Stomach (tissue), 9 donors: ENCODE data around the gene LOXHD1. TPM values are rescaled to one million over a fixed set of nuclear protein-coding genes. Genes with fewer than 3 reads are reported as not detected.

Source experiments
- DNase-seq, 2 donors: peaks; one replicate each; pipeline versions ENCODE4 v3.0.0 to v3.0.0-alpha.2; 2013 to 2019
- H3K27ac ChIP-seq, 5 donors: fragments of 200-600 bp in 4 of 5; sonication (generic) in 4 of 5; one replicate each; pipeline ENCODE4 v1.5.1; 2013 to 2019; ENCODE audit warnings: mild to moderate bottlenecking in 1 of 5, moderate library complexity in 1 of 5
- H3K27me3 ChIP-seq, 3 donors: fragments of 200-600 bp; sonication (generic); one replicate each; pipeline ENCODE4 v1.5.1; 2017 to 2019; ENCODE audit warnings: mixed run types in 1 of 3
- H3K36me3 ChIP-seq, 4 donors: fragments of 200-600 bp; sonication (generic); 1 replicate in 3 of 4; 2 replicates in 1 of 4; pipeline ENCODE4 v1.5.1; 2016 to 2019
- H3K4me1 ChIP-seq, 4 donors: fragments of 200-600 bp; sonication (generic); one replicate each; pipeline ENCODE4 v1.5.1; 2016 to 2019
- H3K4me3 ChIP-seq, 4 donors: fragments of 200-600 bp; sonication (generic) in 3 of 4; one replicate each; pipeline ENCODE4 v1.5.1; 2016 to 2019; ENCODE audit warnings: mild to moderate bottlenecking in 1 of 4
- H3K9me3 ChIP-seq, 4 donors: fragments of 200-600 bp; sonication (generic); one replicate each; pipeline ENCODE4 v1.5.1; 2016 to 2019
- CTCF ChIP-seq, 7 experiments: fragments of 450-650 bp in 4 of 7; fragments of 200-600 bp in 3 of 7; sonication (generic) in 3 of 7; IDR thresholded peaks; one replicate each; pipeline ENCODE4 v1.5.1; 2016 to 2019; ENCODE audit warnings: antibody characterized with exemption in 7 of 7, control low read depth in 2 of 7, mild to moderate bottlenecking in 1 of 7
- EP300 ChIP-seq: sonication (generic); formaldehyde crosslinking; IDR thresholded peaks from one replicate; pipeline ENCODE4 v1.6.1; 2017; ENCODE audit warnings: antibody characterized with exemption
- POLR2A ChIP-seq, 4 donors: fragments of 450-650 bp; IDR thresholded peaks; one replicate each; pipeline ENCODE4 v1.6.1; 2016; ENCODE audit warnings: antibody characterized with exemption in 4 of 4, control low read depth in 2 of 4, mild to moderate bottlenecking in 1 of 4, moderate library complexity in 1 of 4
- POLR2AphosphoS5 ChIP-seq, 3 donors: sonication (generic); formaldehyde crosslinking; IDR thresholded peaks; one replicate each; pipeline ENCODE4 v1.6.1; 2016; ENCODE audit warnings: antibody characterized with exemption in 3 of 3
- WGBS, 5 donors: extraction: QIAGEN DNeasy Blood & Tissue Kit in 3 of 5; methylation state at CpG; one replicate each; pipeline versions ENCODE4 v1.1.5 to v1.1.7; 2013 to 2018; 5-methylcytosine and 5-hydroxymethylcytosine counted together
- intact Hi-C: fragments of 100-400 bp; cut with DNase I; formaldehyde crosslinking; loops from one replicate; pipeline ENCODE4 v1.15.1; 2023; ENCODE audit warnings: low total_unique reads
- polyA plus RNA-seq, 3 donors: library from polyadenylated mRNA; stranded (reverse); fragments of 200-250 nt; gene quantifications; one replicate each; pipeline ENCODE4 v1.2.3, GENCODE V29; 2013
- total RNA-seq, 5 donors: library from RNA; depleted of rRNA; stranded (reverse); fragments of >200 nt; gene quantifications; one replicate each; pipeline versions ENCODE4 v1.1.0 to v1.2.3, GENCODE V29; 2014 to 2016
- donor health status: healthy with polysubstance abuse.
- donor health status: Bipolar disorder and iron deficiency.
- donor health status: healthy.

LOXHD1 gene
- total and polyA plus RNA-seq, 8 donors: 0.03 to 1.3 (median 0.29) TPM; not detected in 4

- intact Hi-C loops: loop anchor here (5.0 kb wide), 1 partner anchor 200 kb away; no protein-coding TSS in a partner anchor
- no peak for DNase-seq
- Histone ChIP-seq H3K27ac (no peak overlapping the region), H3K27me3 (peaks cover 0 to 30% (median 0%) of the 10 kb centered on the region in 3 donors), H3K4me1 (no peaks in the 10 kb centered on the region), H3K4me3 (no peak overlapping the region), H3K36me3 (no peaks in the 10 kb centered on the region), H3K9me3 (peaks cover 0 to 10% (median 5%) of the 10 kb centered on the region in 4 donors)
- 58 to 86% (median 73%) methylated on average over 1 of the region's 1 CpG for WGBS, 5 donors
- no peak for TF ChIP-seq POLR2AphosphoS5 (IDR thresholded peaks at IDR 0.05)
- no peak for TF ChIP-seq CTCF (IDR thresholded peaks at IDR 0.05)
- no peak for TF ChIP-seq EP300
- TF ChIP-seq POLR2A (IDR thresholded peaks at IDR 0.05): no peak
Observed at GRCh38 chr18:46481847-46482245, 175.2 kb downstream of the LOXHD1 start.

- no peaks in the 10 kb centered on the region for H3K4me1 ChIP-seq
- H3K4me3 ChIP-seq: no peak overlapping the region
- peaks cover 0 to 30% (median 0%) of the 10 kb centered on the region in 3 donors for H3K27me3 ChIP-seq
- H3K9me3 ChIP-seq: peaks cover 0 to 10% (median 5%) of the 10 kb centered on the region in 4 donors
- no peaks in the 10 kb centered on the region for H3K36me3 ChIP-seq
- intact Hi-C loops: loop anchor here (5.0 kb wide), 1 partner anchor 199 kb away; no protein-coding TSS in a partner anchor
- 38 to 50% (median 46%) methylated on average over 6 to 9 of the region's 9 CpGs for WGBS, 5 donors
- TF ChIP-seq CTCF (IDR thresholded peaks at IDR 0.05) (peak in 5 of 7 experiments; percentile 64 to 87 (median 73)), EP300 (no peak)
- peak; percentile 57 to 82 for DNase-seq
- H3K27ac ChIP-seq: no peak overlapping the region
Observed at GRCh38 chr18:46481048-46481846, 175.8 kb downstream of the LOXHD1 start.

GRCh38 chr18:46480226-46480625 is 176.8 kb downstream of the LOXHD1 start:
- H3K36me3 ChIP-seq: no peaks in the 10 kb centered on the region
- TF ChIP-seq POLR2A (IDR thresholded peaks at IDR 0.05) (no peak), POLR2AphosphoS5 (IDR thresholded peaks at IDR 0.05) (no peak), EP300 (no peak), CTCF (IDR thresholded peaks at IDR 0.05) (no peak)
- WGBS, 5 donors: 47 to 66% (median 64%) methylated on average over 5 of the region's 5 CpGs
- intact Hi-C loops: loop anchor here (5.0 kb wide), 1 partner anchor 198 kb away; no protein-coding TSS in a partner anchor
- no peak overlapping the region for H3K27ac ChIP-seq
- peaks cover 0 to 10% (median 5%) of the 10 kb centered on the region in 4 donors for H3K9me3 ChIP-seq
- peak in 1 of 2 donors; percentile 24 for DNase-seq
- no peak overlapping the region for H3K4me3 ChIP-seq
- peaks cover 0 to 21% (median 0%) of the 10 kb centered on the region in 3 donors for H3K27me3 ChIP-seq
- H3K4me1 ChIP-seq: no peaks in the 10 kb centered on the region

- no peaks in the 10 kb centered on the region for H3K4me1 ChIP-seq
- intact Hi-C loops: no loop called here
- H3K4me3 ChIP-seq: no peak overlapping the region
- H3K36me3 ChIP-seq: no peaks in the 10 kb centered on the region
- TF ChIP-seq POLR2A (IDR thresholded peaks at IDR 0.05) (no peak), CTCF (IDR thresholded peaks at IDR 0.05) (no peak), POLR2AphosphoS5 (IDR thresholded peaks at IDR 0.05) (no peak), EP300 (no peak)
- peaks cover 0 to 10% (median 0%) of the 10 kb centered on the region in 3 donors for H3K27me3 ChIP-seq
- H3K27ac ChIP-seq: no peak overlapping the region
- DNase-seq: no peak
- 75 to 90% (median 84%) methylated on average over 2 of the region's 2 CpGs for WGBS, 5 donors
- H3K9me3 ChIP-seq: peaks cover 0 to 10% (median 5%) of the 10 kb centered on the region in 4 donors
Observed at GRCh38 chr18:46478796-46479195, 178.2 kb downstream of the LOXHD1 start.
